Glutamatergic neuron (in vitro differentiated cells): ENCODE measurements around the gene OR4C6. TPM values are rescaled to one million over a fixed set of nuclear protein-coding genes. Genes with fewer than 3 reads are reported as not detected.

Source experiments
- DNase-seq: peaks from one replicate; pipeline ENCODE4 v3.0.0; 2022
- H3K27ac Mint-ChIP-seq: one replicate; pipeline ENCODE4 v1.8.0; 2020; ENCODE audit warnings: mild to moderate bottlenecking, mixed read lengths, inconsistent platforms; ENCODE audit not compliant: unreplicated experiment
- H3K27me3 Mint-ChIP-seq: one replicate; pipeline ENCODE4 v1.8.0; 2020; ENCODE audit warnings: mild to moderate bottlenecking, moderate library complexity, mixed read lengths, inconsistent platforms; ENCODE audit not compliant: unreplicated experiment
- H3K36me3 Mint-ChIP-seq: one replicate; pipeline ENCODE4 v1.8.0; 2020; ENCODE audit warnings: mild to moderate bottlenecking, mixed read lengths, inconsistent platforms; ENCODE audit not compliant: unreplicated experiment
- H3K4me1 Mint-ChIP-seq: one replicate; pipeline ENCODE4 v1.8.0; 2020; ENCODE audit warnings: mild to moderate bottlenecking, low read depth, mixed read lengths, inconsistent platforms; ENCODE audit not compliant: unreplicated experiment
- H3K4me3 Mint-ChIP-seq: one replicate; pipeline ENCODE4 v1.8.0; 2020; ENCODE audit warnings: mild to moderate bottlenecking, mixed read lengths, inconsistent platforms; ENCODE audit not compliant: unreplicated experiment
- H3K9me3 Mint-ChIP-seq: one replicate; pipeline ENCODE4 v1.8.0; 2020; ENCODE audit warnings: mild to moderate bottlenecking, moderate library complexity, mixed read lengths, inconsistent platforms; ENCODE audit not compliant: unreplicated experiment
- CTCF ChIP-seq: fragments of 200-600 bp; sonication (generic); IDR thresholded peaks from one replicate; pipeline ENCODE4 v1.5.0; 2021; ENCODE audit not compliant: partially characterized antibody, unreplicated experiment
- long read RNA-seq: library from polyadenylated mRNA; unstranded; transcript quantifications from one replicate; pipeline ENCODE4 v2.0.0, GENCODE V29; 2020; ENCODE audit not compliant: unreplicated experiment
- total RNA-seq: library from RNA; stranded (reverse); fragmentation: NEBNext Ultra II Directional; extraction: Animal tissue kit (Norgen Biotek cat#: 25700); gene quantifications from one replicate; pipeline ENCODE4 v1.2.1, GENCODE V29; 2021; ENCODE audit not compliant: unreplicated experiment

The OR4C6 gene
- not detected for total RNA-seq
- long read RNA-seq: 0 reads

DNA sequence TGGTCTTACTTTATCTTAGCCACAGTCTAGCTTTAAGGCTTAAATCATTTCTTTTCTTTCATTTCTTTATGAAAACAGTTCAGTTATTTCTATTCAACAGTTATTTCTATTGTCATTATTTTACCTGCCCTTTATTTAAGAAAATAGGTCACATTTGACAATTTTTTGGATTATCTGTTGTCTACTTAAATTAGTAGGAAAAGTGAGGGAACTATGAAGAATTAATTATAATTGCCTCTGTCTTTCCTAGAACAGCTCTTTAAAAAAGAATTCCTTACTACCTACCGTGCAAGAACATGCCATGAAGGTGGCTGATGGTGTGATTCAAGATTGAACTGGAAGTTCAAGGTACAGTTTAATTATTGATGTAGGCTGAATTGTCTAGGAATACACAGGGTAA is at the start of gene OR4C6:
Gene OR4C6, plus strand, starts transcription at position 301 of the 400 bp plus-strand sequence. CDS start 2,966 bp downstream, outside the sequence.
- Mint-ChIP-seq H3K36me3 (peaks cover 4% of the 10 kb centered on the region), H3K4me3 (no peak within 1 kb of the TSS), H3K27ac (no peak within 1 kb of the TSS), H3K4me1 (no peaks in the 10 kb centered on the region), H3K9me3 (peaks cover 8% of the 10 kb centered on the region), H3K27me3 (peaks cover 3% of the 10 kb centered on the region)
- TF ChIP-seq CTCF: no peak
- no peak for DNase-seq

DNA sequence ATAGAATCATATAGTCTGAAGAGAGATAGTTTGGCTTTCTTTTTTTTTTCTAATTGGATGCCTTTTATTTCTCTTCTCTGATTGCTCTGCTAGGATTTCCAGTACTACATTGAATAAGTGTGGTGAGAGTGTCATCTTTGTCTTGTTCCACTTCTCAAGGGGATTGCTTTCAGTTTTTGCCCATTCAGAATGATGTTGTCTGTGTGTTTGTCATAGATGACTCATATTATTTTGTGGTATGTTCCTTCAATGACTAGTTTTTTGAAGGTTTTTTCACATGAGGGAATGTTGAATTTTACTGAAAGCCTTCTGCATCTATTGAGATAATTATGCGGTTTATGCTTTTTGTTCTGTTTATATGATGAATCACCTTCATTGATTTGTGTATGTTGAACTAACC is 37.5 kb upstream of the OR4C6 start:
- no peak for TF ChIP-seq CTCF
- H3K27me3 Mint-ChIP-seq: no peaks in the 10 kb centered on the region
- H3K9me3 Mint-ChIP-seq: peaks cover 15% of the 10 kb centered on the region
- H3K36me3 Mint-ChIP-seq: peaks cover 8% of the 10 kb centered on the region
- DNase-seq: no peak
- no peaks in the 10 kb centered on the region for H3K4me1 Mint-ChIP-seq
- no peak overlapping the region for H3K4me3 Mint-ChIP-seq
- H3K27ac Mint-ChIP-seq: no peak overlapping the region

DNA sequence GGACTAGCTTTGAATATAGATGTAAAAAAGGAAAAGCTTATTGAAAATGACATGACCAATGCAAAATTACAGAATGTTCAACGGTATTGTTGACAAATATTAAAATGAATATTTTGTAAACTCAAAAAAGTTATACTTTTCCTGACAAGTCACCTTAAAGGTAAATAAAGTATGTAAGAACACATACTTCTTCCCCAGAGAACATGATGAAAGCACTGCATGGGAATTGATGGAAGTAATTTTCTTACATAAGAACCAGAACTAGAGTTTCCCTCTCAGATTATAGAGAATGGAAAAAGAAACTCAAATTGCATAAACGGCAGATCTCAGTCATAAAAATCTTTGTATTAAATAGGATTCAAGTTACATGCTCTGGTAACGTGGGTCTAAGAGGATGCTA is 27.2 kb upstream of the OR4C6 start, which contains the start of gene OR4P4:
Gene OR4P4, plus strand, starts transcription at position 301 of the 400 bp plus-strand sequence.
- Mint-ChIP-seq H3K4me3 (no peak within 1 kb of the TSS), H3K9me3 (no peaks in the 10 kb centered on the region), H3K4me1 (no peaks in the 10 kb centered on the region), H3K36me3 (no peaks in the 10 kb centered on the region), H3K27me3 (no peaks in the 10 kb centered on the region), H3K27ac (no peak within 1 kb of the TSS)
- TF ChIP-seq CTCF: no peak
- DNase-seq: no peak

DNA sequence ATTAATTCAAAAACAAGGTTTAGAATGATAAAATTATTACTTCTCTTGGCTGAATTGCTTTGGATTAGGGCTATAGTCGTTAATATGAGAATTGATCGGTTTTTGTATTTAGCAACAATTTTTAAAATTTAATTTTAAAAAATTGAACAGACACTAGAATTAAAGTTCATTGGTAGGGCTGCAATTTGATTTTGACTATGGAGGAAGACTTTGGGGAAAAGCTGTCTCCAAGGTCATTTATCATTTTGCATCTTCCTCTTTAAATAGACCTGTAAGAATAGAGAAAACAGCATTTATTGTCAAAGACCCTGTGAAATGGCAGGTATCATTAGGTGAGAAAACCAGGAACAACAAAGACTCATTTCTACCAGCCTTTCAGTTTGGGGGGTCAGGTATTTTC is 14.0 kb upstream of the OR4C6 start, which contains the start of gene OR4S2:
Gene OR4S2, plus strand, starts transcription at position 301 of the 400 bp plus-strand sequence. CDS start 2,577 bp downstream, outside the sequence.
- Mint-ChIP-seq H3K27ac (no peak within 1 kb of the TSS), H3K27me3 (no peaks in the 10 kb centered on the region), H3K9me3 (peaks cover 9% of the 10 kb centered on the region), H3K4me1 (no peaks in the 10 kb centered on the region), H3K36me3 (no peaks in the 10 kb centered on the region), H3K4me3 (no peak within 1 kb of the TSS)
- no peak for DNase-seq
- TF ChIP-seq CTCF: no peak

DNA sequence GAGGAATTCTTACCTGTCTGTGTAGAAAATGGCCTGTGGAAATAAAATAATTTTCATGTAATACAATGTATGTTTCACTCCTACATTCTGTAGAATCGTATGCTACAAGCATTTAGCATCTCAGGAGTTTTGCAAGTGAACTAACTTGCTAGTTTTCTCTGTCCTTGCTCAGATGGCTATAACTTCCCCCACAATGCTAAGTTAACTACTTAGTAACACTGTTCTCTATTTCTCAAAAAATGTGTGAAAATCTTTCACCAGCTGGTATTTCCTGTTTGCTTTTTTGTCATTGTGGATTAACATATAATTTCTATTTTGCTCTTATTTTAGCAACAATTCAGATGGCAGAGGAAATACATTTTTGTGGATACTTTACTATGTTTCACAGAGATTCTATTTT is 9.4 kb upstream of the OR4C6 start:
- H3K9me3 Mint-ChIP-seq: peaks cover 2% of the 10 kb centered on the region
- H3K4me1 Mint-ChIP-seq: no peaks in the 10 kb centered on the region
- no peak for DNase-seq

More for the DNA sequence above, 9.4 kb upstream of the OR4C6 start:
- no peak for TF ChIP-seq CTCF
- H3K27me3 Mint-ChIP-seq: no peaks in the 10 kb centered on the region
- no peak overlapping the region for H3K4me3 Mint-ChIP-seq
- H3K27ac Mint-ChIP-seq: no peak overlapping the region
- H3K36me3 Mint-ChIP-seq: no peaks in the 10 kb centered on the region
